Right lobe of liver (tissue), 6 donors: ENCODE results near the gene PRKCZ. TPM values are rescaled to one million over a fixed set of nuclear protein-coding genes. Genes with fewer than 3 reads are reported as not detected.

ENCODE experiments used
- ATAC-seq, 4 donors: fragments of 200-7000 bp; cut with Tn5 transposase; one replicate each; pipeline ENCODE4 v1.9.1; 2020; ENCODE audit warnings: mild to moderate bottlenecking in 4 of 4, moderate library complexity in 4 of 4
- DNase-seq, 3 donors: peaks; one replicate each; pipeline ENCODE4 v3.0.0-alpha.2; 2020
- H3K27ac ChIP-seq, 3 donors: fragments of 200-600 bp; one replicate each; pipeline ENCODE4 v1.8.0; 2022
- H3K27me3 ChIP-seq, 2 donors: fragments of 200-600 bp; one replicate each; pipeline ENCODE4 v1.8.0; 2022
- H3K36me3 ChIP-seq, 4 donors: fragments of 200-600 bp; sonication (generic) in 1 of 4; one replicate each; pipeline versions ENCODE4 v1.5.1 to v1.8.0; 2017 to 2022; ENCODE audit warnings: control low read depth in 1 of 4
- H3K4me1 ChIP-seq, 4 donors: fragments of 200-600 bp; sonication (generic) in 1 of 4; one replicate each; pipeline versions ENCODE4 v1.5.1 to v1.8.0; 2017 to 2022; ENCODE audit warnings: control low read depth in 1 of 4
- H3K4me3 ChIP-seq, 3 donors: fragments of 200-600 bp; one replicate each; pipeline ENCODE4 v1.8.0; 2022
- H3K9me3 ChIP-seq, 4 donors: fragments of 200-600 bp; sonication (generic) in 1 of 4; one replicate each; pipeline versions ENCODE4 v1.5.1 to v1.8.0; 2017 to 2022; ENCODE audit warnings: control low read depth in 1 of 4
- POLR2A ChIP-seq: fragments of 450-650 bp; IDR thresholded peaks from one replicate; pipeline ENCODE4 v1.6.1; 2017; ENCODE audit warnings: antibody characterized with exemption, mild to moderate bottlenecking
- WGBS: methylation state at CpG from one replicate; pipeline ENCODE4 v1.1.6; 2018; ENCODE audit warnings: low coverage, low lambda C conversion rate; ENCODE audit not compliant: insufficient coverage; ENCODE audit errors: missing lambda C conversion rate; 5-methylcytosine and 5-hydroxymethylcytosine counted together
- intact Hi-C, 2 donors: fragments of 100-400 bp; cut with DNase I; formaldehyde crosslinking; loops; one replicate each; pipeline versions ENCODE4 v1.11.2 to v1.14.1; 2022
- total RNA-seq, 6 experiments: library from RNA; depleted of rRNA in 2 of 6; stranded (reverse); fragments of >200 nt in 2 of 6; fragmentation: NEBNext Ultra II Directional in 3 of 6; extraction: Animal tissue kit (Norgen Biotek cat#: 25700) in 3 of 6; gene quantifications; one replicate each; pipeline versions ENCODE4 v1.1.0 to v1.2.4, GENCODE V29; 2016 to 2023
- TF ChIP-seq, protein P1 (sequence below), 4 donors: fragments of 200-600 bp in 3 of 4; fragments of 450-650 bp in 1 of 4; IDR thresholded peaks; one replicate each; pipeline versions ENCODE4 v1.5.1 to v1.8.0; 2016 to 2022; ENCODE audit warnings: antibody characterized with exemption in 4 of 4, mild to moderate bottlenecking in 2 of 4
- donor health status: DM: no; HTN: yes; CAD: no.
- donor health status: DM: no; HTN: no; CAD: no.
- donor health status: DM: no; HTN: no; CAD: no.
- donor health status: DM: no; HTN: yes; CAD: no.
- donor health status: DM: no; HTN: yes; CAD: no.

PRKCZ gene
- total RNA-seq, 6 experiments from 2014 or later = 10.3 to 20.1 (median 15.8) TPM

DNA sequence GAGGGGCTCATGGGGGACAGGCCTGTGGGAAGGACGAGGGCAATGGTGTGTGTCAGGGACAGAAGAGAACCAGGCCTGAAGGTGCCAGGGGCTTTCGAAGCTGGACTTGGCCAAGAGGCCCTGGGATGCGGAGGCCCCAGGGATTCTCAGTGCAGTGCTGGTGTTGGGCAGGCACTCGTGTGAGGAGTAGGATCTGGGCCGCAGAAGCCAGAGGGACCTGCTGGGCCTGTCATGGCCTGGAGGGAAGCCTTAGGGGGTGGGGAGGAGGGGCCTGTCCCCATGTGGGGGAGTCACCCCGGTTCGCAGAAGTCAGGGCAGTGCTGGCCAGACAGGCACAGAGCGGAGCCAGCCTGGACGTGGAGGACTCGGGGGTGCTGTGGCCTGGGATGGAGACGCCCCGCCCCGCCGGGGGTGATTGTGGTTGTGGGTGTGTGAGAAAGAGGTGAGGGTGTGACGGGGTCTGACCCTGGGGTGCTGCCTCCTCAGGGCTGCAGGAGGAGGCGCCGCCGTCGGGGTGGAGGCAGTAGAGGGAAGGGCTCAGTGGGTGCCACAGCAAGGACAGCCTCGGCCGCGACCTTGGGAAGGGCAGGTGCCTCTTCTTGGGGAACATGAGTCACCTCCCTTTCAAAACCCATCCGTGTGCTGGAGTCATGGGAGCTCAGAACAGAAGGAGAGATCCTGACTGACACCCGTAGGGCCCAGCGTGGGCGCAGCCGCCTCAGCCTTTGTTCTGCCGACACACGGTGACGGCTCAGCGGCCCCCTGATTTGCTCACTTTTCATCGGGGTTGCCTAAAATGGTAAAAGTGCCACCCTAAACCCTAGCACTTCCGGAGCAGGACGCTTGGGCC lies 110.5 kb downstream of the PRKCZ start:
- no peak overlapping the region for H3K27ac ChIP-seq
- ATAC-seq (peak in 1 of 4 donors; percentile 20), DNase-seq (no peak)
- H3K36me3 ChIP-seq = peaks cover 0 to 2% (median 0%) of the 10 kb centered on the region in 4 donors
- H3K27me3 ChIP-seq = no peaks in the 10 kb centered on the region
- 90% methylated on average over 6 of the region's 34 CpGs for WGBS
- TF ChIP-seq POLR2A = no peak
- TF ChIP-seq, protein P1, sequence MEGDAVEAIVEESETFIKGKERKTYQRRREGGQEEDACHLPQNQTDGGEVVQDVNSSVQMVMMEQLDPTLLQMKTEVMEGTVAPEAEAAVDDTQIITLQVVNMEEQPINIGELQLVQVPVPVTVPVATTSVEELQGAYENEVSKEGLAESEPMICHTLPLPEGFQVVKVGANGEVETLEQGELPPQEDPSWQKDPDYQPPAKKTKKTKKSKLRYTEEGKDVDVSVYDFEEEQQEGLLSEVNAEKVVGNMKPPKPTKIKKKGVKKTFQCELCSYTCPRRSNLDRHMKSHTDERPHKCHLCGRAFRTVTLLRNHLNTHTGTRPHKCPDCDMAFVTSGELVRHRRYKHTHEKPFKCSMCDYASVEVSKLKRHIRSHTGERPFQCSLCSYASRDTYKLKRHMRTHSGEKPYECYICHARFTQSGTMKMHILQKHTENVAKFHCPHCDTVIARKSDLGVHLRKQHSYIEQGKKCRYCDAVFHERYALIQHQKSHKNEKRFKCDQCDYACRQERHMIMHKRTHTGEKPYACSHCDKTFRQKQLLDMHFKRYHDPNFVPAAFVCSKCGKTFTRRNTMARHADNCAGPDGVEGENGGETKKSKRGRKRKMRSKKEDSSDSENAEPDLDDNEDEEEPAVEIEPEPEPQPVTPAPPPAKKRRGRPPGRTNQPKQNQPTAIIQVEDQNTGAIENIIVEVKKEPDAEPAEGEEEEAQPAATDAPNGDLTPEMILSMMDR (IDR thresholded peaks at IDR 0.05) = no peak
- no peaks in the 10 kb centered on the region for H3K4me1 ChIP-seq
- intact Hi-C loops = no loop called here
- no peak overlapping the region for H3K4me3 ChIP-seq
- H3K9me3 ChIP-seq = no peaks in the 10 kb centered on the region

DNA sequence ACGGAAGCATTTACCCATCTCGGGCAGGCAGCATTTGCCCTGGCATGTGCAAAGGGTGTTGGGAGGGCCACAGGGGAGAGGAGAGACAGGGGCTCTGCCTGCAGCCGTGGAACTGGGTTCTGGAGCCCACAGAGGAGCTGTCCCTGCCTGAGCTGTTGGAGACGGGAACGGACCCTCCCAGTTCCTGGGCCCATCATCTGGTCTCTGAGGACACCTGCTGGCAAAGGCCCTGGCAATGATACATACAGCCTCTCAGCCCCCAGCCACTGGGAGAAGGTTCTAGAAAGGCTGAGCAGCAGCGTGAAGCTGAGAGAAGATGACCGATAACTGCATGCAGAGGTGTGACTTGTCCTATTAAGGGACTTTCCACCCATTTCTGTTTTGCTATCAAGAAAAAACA lies 113.0 kb downstream of the PRKCZ start:
- no peaks in the 10 kb centered on the region for H3K9me3 ChIP-seq
- TF ChIP-seq, protein P1 (IDR thresholded peaks at IDR 0.05) = no peak
- TF ChIP-seq POLR2A = no peak
- H3K27ac ChIP-seq = no peak overlapping the region
- H3K4me3 ChIP-seq = no peak overlapping the region
- no peak for ATAC-seq
- no peaks in the 10 kb centered on the region for H3K27me3 ChIP-seq
- WGBS = no CpG with 5 or more reads among the region's 7 CpGs
- intact Hi-C loops = no loop called here
- DNase-seq = no peak
- peaks cover 0 to 2% (median 0%) of the 10 kb centered on the region in 4 donors for H3K36me3 ChIP-seq
- H3K4me1 ChIP-seq = no peaks in the 10 kb centered on the region

DNA sequence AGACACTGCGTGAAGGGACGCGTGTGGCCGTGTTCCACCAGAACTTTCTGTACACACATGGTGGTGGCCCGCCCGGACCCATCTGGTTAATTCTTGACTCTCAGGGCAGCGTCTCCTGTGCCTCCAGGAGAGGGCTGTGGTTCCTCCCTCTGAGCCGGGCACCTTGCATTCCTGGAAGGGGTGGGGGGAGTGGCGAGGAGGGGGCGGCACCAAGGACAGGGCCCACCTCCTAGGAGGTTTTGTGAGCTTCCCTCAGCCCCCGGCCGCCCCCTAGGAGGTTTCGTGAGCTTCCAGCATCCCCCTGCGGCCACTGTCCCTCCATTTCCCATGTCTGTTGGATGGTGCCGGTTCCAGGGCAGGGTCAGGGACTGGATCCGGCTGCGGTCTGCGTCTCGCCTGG lies 115.4 kb downstream of the PRKCZ start:
- Histone ChIP-seq H3K27me3 (no peaks in the 10 kb centered on the region), H3K36me3 (peaks cover 0 to 2% (median 0%) of the 10 kb centered on the region in 4 donors), H3K4me3 (no peak overlapping the region), H3K27ac (no peak overlapping the region), H3K9me3 (no peaks in the 10 kb centered on the region), H3K4me1 (no peaks in the 10 kb centered on the region)
- WGBS = 100% methylated on average over 1 of the region's 19 CpGs
- DNase-seq (no peak), ATAC-seq (no peak)
- intact Hi-C loops = no loop called here
- TF ChIP-seq, protein P1 (IDR thresholded peaks at IDR 0.05) = no peak
- no peak for TF ChIP-seq POLR2A

DNA sequence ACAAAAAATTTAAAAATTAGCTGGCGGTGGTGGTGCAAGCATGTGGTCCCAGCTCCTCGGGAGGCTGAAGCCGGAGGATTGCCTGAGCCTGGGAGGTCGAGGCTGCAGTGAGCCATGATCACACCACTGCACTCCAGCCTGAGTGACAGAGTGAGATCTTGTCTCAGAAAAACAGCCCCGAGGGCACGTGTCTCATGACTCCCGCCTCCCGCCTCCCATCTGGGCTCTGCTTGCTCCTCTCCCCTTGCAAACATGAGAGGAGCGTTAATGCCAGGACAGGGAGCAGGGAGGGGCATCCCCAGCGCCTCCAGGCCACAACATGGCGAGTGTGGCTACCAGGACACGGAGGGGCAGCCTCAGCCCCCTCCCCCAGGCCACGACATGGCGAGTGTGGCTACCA lies 116.0 kb downstream of the PRKCZ start:
- no peak for TF ChIP-seq POLR2A
- TF ChIP-seq, protein P1 (IDR thresholded peaks at IDR 0.05) = no peak
- DNase-seq (no peak), ATAC-seq (no peak)
- Histone ChIP-seq H3K4me3 (no peak overlapping the region), H3K4me1 (no peaks in the 10 kb centered on the region), H3K9me3 (no peaks in the 10 kb centered on the region), H3K36me3 (peaks cover 0 to 2% (median 0%) of the 10 kb centered on the region in 4 donors), H3K27me3 (no peaks in the 10 kb centered on the region), H3K27ac (no peak overlapping the region)
- intact Hi-C loops = no loop called here
- WGBS = 93% methylated on average over 3 of the region's 14 CpGs
